GM12878 (cell line): ENCODE results near the gene C20orf96. TPM values are rescaled to one million over a fixed set of nuclear protein-coding genes. Genes with fewer than 3 reads are reported as not detected.

Experiments
- ATAC-seq: fragments of 200-7000 bp; cut with Tn5 transposase; 3 replicates; pipeline ENCODE4 v1.9.1; 2020; ENCODE audit warnings: mild to moderate bottlenecking, moderate library complexity
- BruUV-seq: library from RNA; stranded (reverse); fragments of 400-500 nt; replicated peaks from 2 replicates; lab custom pipeline; 2021; lab: Mats Ljungman, UMichigan
- CTCF ChIA-PET: fragments of 300-600 bp; sonication (Branson Sonifier 250); formaldehyde crosslinking; extraction: SDS; loops from one replicate; lab custom pipeline; 2021; ENCODE audit warnings: inconsistent platforms; lab: Yijun Ruan, JAX
- POLR2A ChIA-PET: fragments of 350-600 bp; formaldehyde crosslinking; extraction: SDS; loops from one replicate; lab custom pipeline; 2021; ENCODE audit warnings: inconsistent platforms; lab: Charles Lee
- RAD21 ChIA-PET: fragments of 300-600 bp; sonication (Branson Sonifier 250); formaldehyde crosslinking; loops from one replicate; lab custom pipeline; 2023; ENCODE audit warnings: antibody characterized with exemption; ENCODE audit not compliant: unreplicated experiment; lab: Charles Lee
- SMC1A ChIA-PET: fragments of 300-600 bp; sonication (Branson Sonifier 250); formaldehyde crosslinking; loops from one replicate; lab custom pipeline; 2023; ENCODE audit not compliant: unreplicated experiment, uncharacterized antibody; lab: Charles Lee
- DNase-seq: peaks from one replicate; pipeline ENCODE4 v3.0.0-alpha.2; 2011; ENCODE audit warnings: low read depth, low spot score
- FAIRE-seq: peaks from 3 replicates; lab custom pipeline; 2011; peaks lifted over from hg19 to GRCh38; lab: Jason Lieb, UNC
- H2AFZ ChIP-seq: 2 replicates; pipeline ENCODE4 v1.6.0; 2011; ENCODE audit warnings: low read depth, low read length, control low read depth; ENCODE audit not compliant: control insufficient read depth
- H3K27ac ChIP-seq: 2 replicates; pipeline ENCODE4 v1.5.1; 2011; ENCODE audit warnings: control low read depth; ENCODE audit not compliant: control insufficient read depth, insufficient read depth
- H3K27me3 ChIP-seq, 2 experiments: replicated peaks in 1 of 2; 2 replicates each; pipeline versions ENCODE4 v1.6.0 to v1.6.1; 2011; ENCODE audit warnings: low read length in 1 of 2; ENCODE audit not compliant: control insufficient read depth in 2 of 2, insufficient read depth in 2 of 2
- H3K36me3 ChIP-seq, 2 experiments: 2 replicates each; pipeline ENCODE4 v1.5.1; 2011; ENCODE audit warnings: low read length in 1 of 2; ENCODE audit not compliant: control insufficient read depth in 2 of 2, insufficient read depth in 2 of 2
- H3K4me1 ChIP-seq: 2 replicates; pipeline ENCODE4 v1.6.1; 2011; ENCODE audit warnings: mild to moderate bottlenecking, low read length, moderate library complexity, mixed read lengths; ENCODE audit not compliant: control insufficient read depth, insufficient read depth
- H3K4me2 ChIP-seq: 2 replicates; pipeline ENCODE4 v1.6.0; 2011; ENCODE audit warnings: control low read depth; ENCODE audit not compliant: control insufficient read depth, insufficient read depth
- H3K4me3 ChIP-seq: fragments of 200-600 bp; sonication (generic); 2 replicates; pipeline ENCODE4 v1.5.1; 2016
- H3K79me2 ChIP-seq: 2 replicates; pipeline ENCODE4 v1.6.0; 2011; ENCODE audit warnings: low read length; ENCODE audit not compliant: control insufficient read depth, insufficient read depth
- H3K9ac ChIP-seq: 2 replicates; pipeline ENCODE4 v1.8.0; 2011; ENCODE audit warnings: low read length, control low read depth, mixed read lengths; ENCODE audit not compliant: control insufficient read depth, insufficient read depth
- H3K9me3 ChIP-seq: replicated peaks from 3 replicates; pipeline ENCODE4 v1.5.1; 2011; ENCODE audit warnings: mild to moderate bottlenecking, low read length; ENCODE audit not compliant: control insufficient read depth, insufficient read depth
- H4K20me1 ChIP-seq: 2 replicates; pipeline ENCODE4 v1.6.0; 2011; ENCODE audit not compliant: control insufficient read depth, insufficient read depth
- ASH2L ChIP-seq: fragments of 300-600, 200-600 bp; sonication (generic); IDR thresholded peaks from 2 replicates; pipeline ENCODE4 v1.6.1; 2017; ENCODE audit warnings: low read depth, mild to moderate bottlenecking, borderline replicate concordance
- CTCF ChIP-seq, 3 experiments: IDR thresholded peaks in 2 of 3; conservative IDR thresholded peaks in 1 of 3; 2 replicates each; pipeline ENCODE4 v1.5.1; 2011; ENCODE audit warnings: low read depth in 3 of 3, low read length in 3 of 3, mild to moderate bottlenecking in 3 of 3, control low read depth in 2 of 3, moderate library complexity in 2 of 3, inconsistent platforms in 1 of 3, mixed read lengths in 1 of 3; ENCODE audit not compliant: control insufficient read depth in 2 of 3, insufficient read depth in 1 of 3; ENCODE audit errors: extremely low read depth in 1 of 3
- E2F4 ChIP-seq: IDR thresholded peaks from 2 replicates; pipeline ENCODE4 v1.6.1; 2012; ENCODE audit warnings: low read depth, low read length, improper control_type of control experiment
- EZH2 ChIP-seq: IDR thresholded peaks from 2 replicates; pipeline ENCODE4 v1.6.1; 2012; ENCODE audit warnings: low read depth, mild to moderate bottlenecking, control low read depth, inconsistent platforms, low read length, borderline replicate concordance; ENCODE audit not compliant: control insufficient read depth
- HCFC1 ChIP-seq: fragments of 150-350 bp; IDR thresholded peaks from 2 replicates; pipeline ENCODE4 v1.6.1; 2014; ENCODE audit warnings: low read length
- HDGF ChIP-seq: fragments of 450-650 bp; IDR thresholded peaks from 2 replicates; pipeline ENCODE4 v1.6.1; 2016; ENCODE audit warnings: antibody characterized with exemption
- JUNB ChIP-seq: IDR thresholded peaks from 2 replicates; pipeline ENCODE4 v1.6.1; 2016; ENCODE audit warnings: antibody characterized with exemption, mild to moderate bottlenecking
- KLF5 ChIP-seq: fragments of 450-650 bp; IDR thresholded peaks from 2 replicates; pipeline ENCODE4 v1.6.1; 2014; ENCODE audit warnings: mild to moderate bottlenecking; ENCODE audit not compliant: partially characterized antibody
- MYC ChIP-seq: IDR thresholded peaks from 2 replicates; pipeline ENCODE4 v1.6.1; 2011; ENCODE audit warnings: mild to moderate bottlenecking, low read length, moderate library complexity, inconsistent platforms; ENCODE audit not compliant: insufficient read depth, insufficient replicate concordance, insufficient read length, severe bottlenecking
- NBN ChIP-seq: fragments of 450-650 bp; IDR thresholded peaks from 2 replicates; pipeline ENCODE4 v1.6.1; 2016
- NR2C1 ChIP-seq: fragments of 450-650 bp; IDR thresholded peaks from 2 replicates; pipeline ENCODE4 v1.6.1; 2017; ENCODE audit warnings: antibody characterized with exemption, mild to moderate bottlenecking, moderate library complexity
- RELB ChIP-seq: fragments of 450-650 bp; IDR thresholded peaks from 2 replicates; pipeline ENCODE4 v1.6.1; 2017; ENCODE audit warnings: low read depth, mild to moderate bottlenecking, moderate library complexity
- SMC3 ChIP-seq: IDR thresholded peaks from 2 replicates; pipeline ENCODE4 v1.6.1; 2011; ENCODE audit warnings: low read length, improper control_type of control experiment, borderline replicate concordance
- SPI1 ChIP-seq: IDR thresholded peaks from 2 replicates; pipeline ENCODE4 v1.6.1; 2011; ENCODE audit warnings: low read depth, mild to moderate bottlenecking, low read length, moderate library complexity, borderline replicate concordance; ENCODE audit not compliant: insufficient read depth
- SREBF2 ChIP-seq: IDR thresholded peaks from 2 replicates; pipeline ENCODE4 v1.6.1; 2012; ENCODE audit warnings: mild to moderate bottlenecking, low read length
- ZBED1 ChIP-seq: IDR thresholded peaks from 2 replicates; pipeline ENCODE4 v1.6.1; 2016; ENCODE audit warnings: borderline replicate concordance
- WGBS: methylation state at CpG from one replicate; pipeline ENCODE4 v1.1.6; 2016; ENCODE audit warnings: low lambda C conversion rate; ENCODE audit not compliant: insufficient replicate concordance, insufficient coverage; ENCODE audit errors: missing lambda C conversion rate; 5-methylcytosine and 5-hydroxymethylcytosine counted together
- in situ Hi-C: fragments of 300-500 bp; cut with MboI; formaldehyde crosslinking; loops from 9 replicates; pipeline ENCODE4 v1.14.3; 2018; ENCODE audit warnings: mixed read lengths
- intact Hi-C: fragments of 100-400 bp; cut with micrococcal nuclease; formaldehyde crosslinking; loops from one replicate; pipeline ENCODE4 v1.14.2; 2022; ENCODE audit not compliant: unreplicated experiment
- polyA plus RNA-seq, 11 experiments: library from polyadenylated mRNA; depleted of rRNA in 4 of 11; unstranded in 6 of 11; stranded (reverse) in 5 of 11; fragments of >200 nt; fragmentation: Nextera tagmentation in 4 of 11; fragmentation: Illumina TruSeq in 1 of 11; extraction: Ambion mirVana in 4 of 11; extraction: Trizol in 1 of 11; gene quantifications; 1 replicate in 1 of 11; 2 replicates in 10 of 11; pipeline versions ENCODE4 v1.2.1 to v1.2.3, GENCODE V29; 2011 to 2016; ENCODE audit warnings: inconsistent platforms in 2 of 11, missing spikeins in 2 of 11, low read depth in 1 of 11
- total RNA-seq, 4 experiments: library from RNA; depleted of rRNA in 3 of 4; stranded (reverse); fragments of >200 nt in 3 of 4; fragmentation: Illumina TruSeq in 1 of 4; extraction: Trizol in 1 of 4; gene quantifications; 2 replicates each; pipeline versions ENCODE4 v1.2.1 to v1.2.3, GENCODE V29; 2013 to 2021

Gene C20orf96
- total and polyA plus RNA-seq, 10 of the 15 experiments (the other 5 are each of a cell fraction or from before 2014, with no cell fraction given), result 1.4 to 8.6 (median 5.9) TPM

GRCh38 chr20:258963-259362 is 31.6 kb downstream of the C20orf96 start:
- FAIRE-seq, result no peak
- ChIA-PET RAD21 (interaction anchor here (0.6 to 1.5 kb wide), 2 partner anchors 72 to 412 kb away, joined by 4 to 12 read pairs; no protein-coding TSS in a partner anchor), SMC1A (interaction anchor here (0.6 to 1.8 kb wide), 4 partner anchors 9 to 72 kb away, joined by 3 to 4 read pairs (median 4); no protein-coding TSS in a partner anchor), POLR2A (no interaction called here), CTCF (interaction anchor here (0.7 to 4.9 kb wide), 4 partner anchors 8 to 75 kb away, joined by 3 to 25 read pairs (median 6); no protein-coding TSS in a partner anchor)
- Histone ChIP-seq H3K4me3 (no peak overlapping the region), H3K9me3 (no peaks in the 10 kb centered on the region), H3K4me1 (no peaks in the 10 kb centered on the region), H3K79me2 (no peaks in the 10 kb centered on the region), H3K9ac (no peak overlapping the region), H3K27me3 (no peaks in the 10 kb centered on the region; a peak in 1 of 4 replicates), H2AFZ (no peak overlapping the region), H3K27ac (no peak overlapping the region), H3K4me2 (no peak overlapping the region), H4K20me1 (no peaks in the 10 kb centered on the region), H3K36me3 (no peaks in the 10 kb centered on the region)
- ATAC-seq, result peak; percentile 73
- WGBS, result 55% methylated on average over 8 of the region's 8 CpGs
- intact Hi-C loops, result no loop called here
- no TSS peak for BruUV-seq
- TF ChIP-seq ASH2L (no peak), HDGF (no peak), MYC (no peak), RELB (no peak), E2F4 (no peak), CTCF (IDR thresholded peaks at IDR 0.05 in 2 of 3, conservative IDR thresholded peaks at IDR 0.05 in 1 of 3; ENCODE audit: control insufficient read depth in 2 of 3, extremely low read depth in 1 of 3, insufficient read depth in 1 of 3, low read depth in 3 of 3, low read length in 3 of 3) (peak; percentile 20 to 36 (median 32); a peak in 4 of 6 replicates), EZH2 (no peak), SREBF2 (no peak), SMC3 (peak; percentile 30; the same call in 1 of the 2 replicates), JUNB (no peak), NR2C1 (no peak), HCFC1 (no peak), NBN (no peak), KLF5 (no peak), SPI1 (no peak), ZBED1 (no peak)
- in situ Hi-C loops, result no loop called here
- DNase-seq, result no peak
